COLO668 (cell line): ENCODE measurements around the gene SLC6A20.

Source experiments
- DNase-seq: peaks from one replicate; lab custom pipeline; 2025; ENCODE audit not compliant: unreplicated experiment; lab: John Stamatoyannopoulos, UW

The SLC6A20 gene

DNA sequence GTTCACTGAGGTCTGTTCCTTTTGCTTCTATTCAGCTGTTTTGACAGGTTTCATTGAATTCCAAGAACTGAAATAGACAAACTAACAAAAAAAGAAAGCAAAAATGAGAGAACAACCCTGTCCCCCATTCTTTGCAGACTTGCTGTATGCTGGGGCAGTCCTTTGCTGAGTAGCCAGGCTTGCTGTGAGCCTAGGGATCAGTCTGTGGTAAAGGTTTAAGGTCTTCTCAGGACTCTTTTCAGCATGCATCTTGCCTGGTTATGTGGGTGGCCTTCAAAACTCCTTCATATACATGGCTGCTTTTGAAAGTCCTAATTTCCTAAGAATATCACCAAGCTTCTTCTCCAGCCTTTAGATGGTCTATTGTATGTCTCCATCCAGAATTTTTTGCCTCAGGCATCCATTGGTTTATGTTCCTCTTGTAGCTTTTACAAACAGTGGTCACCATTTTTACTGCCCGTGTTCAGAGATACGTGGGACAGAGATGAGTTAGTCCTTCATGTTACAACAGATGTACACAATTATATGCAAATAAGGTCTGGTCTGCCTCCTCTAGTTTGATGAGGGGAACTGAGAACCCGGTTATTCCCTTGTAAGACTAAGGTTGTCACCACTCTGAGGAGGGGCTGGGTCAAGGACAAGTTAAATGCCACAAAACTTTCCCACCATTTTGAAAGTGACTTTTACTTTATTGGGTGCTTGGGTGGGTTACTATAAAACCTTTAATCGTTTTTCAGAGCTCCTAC, 65.8 kb downstream of the SLC6A20 start:
- no peak for DNase-seq

DNA sequence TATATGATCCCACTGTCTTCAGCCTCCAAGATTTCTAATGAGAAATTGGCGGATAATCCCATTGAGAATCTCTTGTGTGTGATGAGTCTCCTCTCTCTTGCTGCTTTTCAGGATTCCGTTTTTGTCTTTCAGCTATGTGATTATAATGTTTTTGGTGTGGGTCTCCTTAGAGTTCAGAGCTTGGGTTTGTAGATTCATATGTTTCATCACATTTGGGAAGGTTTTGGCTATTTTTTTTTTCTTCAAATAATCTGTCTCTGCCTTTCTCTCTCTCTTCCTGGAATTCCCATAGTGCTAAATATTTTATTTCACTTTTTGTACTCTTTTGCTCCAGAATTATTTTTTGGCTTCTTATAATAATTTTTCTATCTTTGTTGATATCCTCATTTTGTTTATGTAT, 66.7 kb downstream of the SLC6A20 start:
- DNase-seq: no peak

DNA sequence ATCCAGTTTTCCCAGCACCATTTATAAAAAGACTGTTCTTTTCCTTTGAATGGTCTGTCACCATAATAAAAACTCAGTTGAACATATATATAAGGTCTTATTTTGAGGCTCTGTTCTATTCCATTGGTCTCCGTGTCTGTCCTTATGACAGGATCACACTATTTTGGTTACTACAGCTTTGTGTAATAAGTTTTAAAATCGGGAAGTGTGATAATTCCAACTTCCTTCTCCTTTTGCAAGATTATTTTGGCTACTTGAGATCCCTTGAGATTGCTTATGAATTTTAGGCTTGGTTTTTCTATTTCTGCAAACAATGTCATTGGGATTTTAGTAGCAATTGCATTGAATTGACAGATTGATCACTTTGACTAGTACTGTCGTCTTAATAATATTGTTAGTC, 71.4 kb downstream of the SLC6A20 start:
- DNase-seq: no peak

DNA sequence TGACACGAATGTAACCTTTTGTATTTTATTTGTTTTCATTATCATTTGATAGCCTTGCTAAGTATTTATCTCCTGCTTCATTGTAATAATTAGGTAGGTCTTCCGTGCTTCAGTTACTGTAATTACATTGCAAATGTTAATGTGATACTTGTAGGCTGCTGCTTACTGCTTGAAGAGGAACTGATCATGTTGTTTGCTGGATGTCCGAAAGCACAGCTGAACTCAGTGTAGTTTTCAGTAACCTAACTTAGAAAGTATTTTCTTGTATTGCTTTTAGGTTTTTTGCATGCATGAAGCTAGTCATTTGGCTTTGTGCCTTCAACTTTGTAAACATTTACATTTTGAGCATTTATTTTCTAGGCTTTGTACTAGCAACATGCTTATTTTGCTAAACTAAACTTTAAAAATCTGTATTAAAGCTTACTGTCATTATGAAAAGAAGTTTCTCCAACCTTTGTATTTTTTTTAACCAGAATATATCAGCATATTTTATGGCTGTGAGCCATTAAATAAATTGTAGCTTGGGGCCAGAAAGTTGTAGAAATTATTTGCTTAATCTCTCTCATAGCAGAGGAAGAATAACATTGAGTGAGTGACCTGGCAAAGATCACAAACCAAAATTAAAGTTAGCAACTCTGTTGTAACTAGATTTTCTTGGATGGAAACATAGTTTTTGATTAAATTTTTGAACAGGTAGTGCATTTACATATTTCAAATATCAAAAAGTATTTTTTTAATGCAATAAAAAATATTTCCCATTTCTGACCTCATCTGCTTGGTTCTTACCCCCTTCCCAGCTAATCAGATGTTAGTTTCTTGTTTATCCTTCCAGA, 76.5 kb downstream of the SLC6A20 start:
- no peak for DNase-seq

DNA sequence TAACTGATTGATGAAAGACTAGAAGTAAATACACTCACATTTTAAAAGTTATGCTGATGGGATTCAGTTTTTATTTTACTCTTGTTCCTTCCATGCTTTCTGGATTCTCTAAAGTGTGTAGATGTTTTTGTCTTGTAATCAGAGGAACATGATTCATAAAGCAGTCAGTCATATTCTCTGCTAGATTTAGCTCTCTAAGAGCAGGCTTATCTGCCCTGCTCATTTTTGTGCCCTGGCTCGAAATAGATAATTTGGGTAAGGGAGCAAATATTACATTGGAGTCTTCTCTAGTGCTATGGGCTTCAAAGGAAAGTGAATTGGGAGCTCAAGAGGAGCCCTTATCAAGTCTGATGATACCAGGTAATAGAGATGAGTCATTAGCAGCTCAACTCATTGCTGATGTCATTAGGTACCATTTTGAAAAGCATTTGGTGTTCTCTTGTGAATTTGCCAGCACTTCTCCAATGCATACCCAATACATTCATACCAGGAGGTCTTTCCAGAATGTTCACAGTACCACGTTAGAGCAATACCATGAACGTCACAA, 79.5 kb downstream of the SLC6A20 start:
- no peak for DNase-seq

DNA sequence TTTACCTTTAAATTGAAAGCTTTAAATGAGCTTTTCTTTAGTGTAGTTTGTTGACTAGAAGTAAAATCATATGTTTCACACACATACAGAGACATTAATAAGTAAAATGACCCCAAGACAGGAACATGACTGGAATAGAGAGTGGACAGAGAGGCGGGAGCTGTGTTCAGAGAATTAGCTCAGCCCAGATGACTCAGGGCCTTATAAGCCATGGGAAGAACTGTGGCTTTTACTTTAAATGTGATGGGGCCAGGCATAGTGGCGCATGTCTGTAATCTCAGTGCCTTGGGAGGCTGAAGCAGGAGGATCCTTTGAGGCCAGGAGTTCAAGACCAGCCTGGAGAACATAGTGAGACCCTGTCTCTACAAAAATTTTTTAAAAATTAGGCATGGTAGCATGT, 80.4 kb downstream of the SLC6A20 start:
- no peak for DNase-seq

DNA sequence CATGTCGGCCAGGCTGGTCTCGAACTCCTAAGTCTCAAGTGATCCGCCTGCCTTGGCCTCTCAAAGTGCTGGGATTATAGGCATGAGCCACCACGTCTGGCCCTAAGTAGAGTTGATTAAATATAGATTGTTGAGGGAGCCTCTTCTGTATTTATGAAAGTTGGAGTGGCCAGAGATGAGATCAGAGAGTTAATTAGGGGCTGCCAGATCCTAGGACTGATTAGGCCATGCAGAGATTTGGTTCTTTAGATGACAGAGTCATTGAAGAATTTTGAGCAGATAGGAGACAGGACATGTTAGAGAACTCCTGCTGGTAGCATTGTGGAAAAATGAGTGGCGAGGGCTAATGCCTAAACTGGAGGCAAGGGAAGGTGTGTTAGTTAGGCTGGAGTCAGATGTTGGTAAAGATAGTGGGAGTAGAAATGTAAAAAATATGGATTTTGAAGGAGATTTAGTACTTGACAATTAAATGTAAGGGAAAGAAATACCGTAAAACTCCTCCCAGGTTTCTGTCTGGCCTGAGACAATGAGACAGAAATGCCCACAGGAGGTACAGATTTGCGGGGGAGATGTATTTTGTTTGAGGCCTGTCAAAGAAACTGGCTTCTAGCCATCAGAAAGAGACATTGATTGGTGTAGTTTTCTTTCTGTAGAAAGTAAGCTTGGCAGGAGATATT, 83.8 kb downstream of the SLC6A20 start:
- no peak for DNase-seq

DNA sequence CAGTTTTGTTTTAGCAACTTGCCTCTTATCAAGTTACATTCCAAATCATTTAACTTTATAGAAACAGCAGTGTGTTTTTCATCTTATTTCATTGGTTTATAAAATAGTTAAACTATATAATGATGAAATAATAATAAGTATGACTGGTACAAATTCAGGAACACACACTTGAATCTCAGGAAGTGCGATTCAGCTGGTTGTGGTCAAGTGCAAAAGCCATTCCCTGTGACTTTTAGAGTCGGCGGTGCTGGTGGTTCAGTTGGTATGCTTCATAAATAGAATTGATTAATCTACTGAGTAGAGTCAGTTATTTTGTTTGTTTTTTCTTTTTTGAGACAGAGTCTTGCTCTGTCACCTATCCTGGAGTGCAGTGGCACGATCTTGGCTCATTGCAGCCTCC, 84.4 kb downstream of the SLC6A20 start:
- DNase-seq: no peak

DNA sequence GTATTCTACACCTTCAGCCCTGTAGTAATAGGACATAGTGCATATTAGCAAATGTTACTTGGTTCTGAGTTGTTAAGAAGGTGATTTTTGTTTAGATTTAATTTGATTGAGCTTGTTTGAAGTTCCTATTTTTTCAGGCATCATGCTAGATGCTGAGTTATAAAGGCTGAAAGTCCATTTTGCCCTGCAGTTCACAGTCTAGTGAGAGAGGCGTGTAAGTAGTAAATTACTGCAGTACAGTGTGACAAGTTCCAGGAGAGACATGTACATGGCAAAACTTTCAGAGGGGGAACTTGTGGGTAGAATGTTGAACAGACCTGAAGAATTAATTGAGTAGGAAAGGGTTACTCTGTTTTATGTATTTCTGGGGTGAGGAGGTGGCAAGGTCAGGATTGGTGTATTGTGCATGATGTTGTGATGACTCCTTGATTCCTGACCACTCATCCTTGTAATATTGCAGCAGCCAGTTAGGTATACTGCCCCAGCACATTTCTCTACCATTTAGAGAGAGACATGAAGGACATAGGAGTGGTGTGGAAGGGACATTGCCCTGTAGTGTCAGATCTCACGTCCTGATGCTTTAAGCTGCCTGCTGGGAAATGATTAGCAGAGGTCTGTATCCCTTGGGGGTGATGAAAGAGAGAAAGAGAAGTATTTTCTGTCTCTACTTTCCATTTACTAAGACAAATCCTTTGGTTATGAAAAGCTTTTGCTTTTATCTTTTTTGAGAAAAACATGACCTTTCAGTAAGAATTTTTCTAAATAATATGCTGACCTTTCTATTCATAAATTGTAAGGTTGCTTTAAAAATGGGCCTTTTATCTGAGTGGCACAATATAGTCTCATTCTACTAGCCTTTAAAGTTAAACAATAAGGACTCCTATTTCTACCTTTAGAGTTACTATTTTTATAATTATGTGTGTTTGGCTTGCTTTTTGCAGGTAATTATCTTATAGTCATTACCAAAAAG, 90.2 kb downstream of the SLC6A20 start:
- no peak for DNase-seq
